BJ (cell line): ENCODE results near the gene METTL17. TPM values are rescaled to one million over a fixed set of nuclear protein-coding genes. Genes with fewer than 3 reads are reported as not detected.

ENCODE experiments used
- CTCF ChIA-PET: fragments of 350-600 bp; formaldehyde crosslinking; extraction: SDS; loops from one replicate; lab custom pipeline; 2021; ENCODE audit warnings: antibody characterized with exemption, inconsistent platforms; lab: Yijun Ruan, JAX
- POLR2A ChIA-PET: fragments of 300-600 bp; sonication (Branson Sonifier 250); formaldehyde crosslinking; extraction: SDS; loops from one replicate; lab custom pipeline; 2021; ENCODE audit warnings: antibody characterized with exemption; lab: Charles Lee
- DNase-seq: peaks from one replicate; pipeline ENCODE4 v3.0.0-alpha.2; 2011; ENCODE audit warnings: low read depth
- H3K27me3 ChIP-seq: 2 replicates; pipeline ENCODE4 v1.6.0; 2011; ENCODE audit warnings: low read length; ENCODE audit not compliant: control insufficient read depth, insufficient read depth
- H3K36me3 ChIP-seq: 2 replicates; pipeline ENCODE4 v1.5.1; 2011; ENCODE audit warnings: low read length; ENCODE audit not compliant: control insufficient read depth, insufficient read depth
- H3K4me3 ChIP-seq: 2 replicates; pipeline ENCODE4 v1.5.1; 2011; ENCODE audit warnings: low read depth, mild to moderate bottlenecking, control low read depth, low read length
- polyA plus RNA-seq: library from polyadenylated mRNA; depleted of rRNA; stranded (reverse); fragments of >200 nt; gene quantifications from 2 replicates; pipeline ENCODE4 v1.2.3, GENCODE V29; 2011
- TF ChIP-seq, protein P1 (sequence below): IDR thresholded peaks from 2 replicates; pipeline ENCODE4 v1.5.1; 2011; ENCODE audit warnings: low read depth, mild to moderate bottlenecking, control low read depth, inconsistent platforms, low read length, moderate library complexity; ENCODE audit not compliant: insufficient read depth

The METTL17 gene
- polyA plus RNA-seq, 1 experiment = 56.2 TPM

DNA sequence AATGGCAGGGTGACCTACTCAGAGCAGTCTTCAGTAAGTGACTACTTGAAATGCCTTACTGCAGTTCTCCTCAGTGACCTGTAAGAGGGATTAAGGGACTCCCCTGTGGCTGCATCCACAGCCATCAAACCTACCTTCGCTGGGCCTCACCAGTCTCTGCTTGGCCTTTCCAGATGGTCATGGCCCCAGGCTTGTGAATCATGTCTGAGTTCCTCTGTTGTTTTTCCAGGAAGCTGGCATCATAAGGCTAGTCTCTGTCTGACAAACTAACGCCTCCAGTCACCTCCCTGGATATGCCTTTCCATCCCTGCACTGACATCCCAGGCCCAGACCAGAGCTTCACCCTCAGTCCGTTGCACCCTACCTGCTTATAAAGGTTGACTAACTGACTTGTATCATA is 20.4 kb upstream of the METTL17 start:
- TF ChIP-seq, protein P1, sequence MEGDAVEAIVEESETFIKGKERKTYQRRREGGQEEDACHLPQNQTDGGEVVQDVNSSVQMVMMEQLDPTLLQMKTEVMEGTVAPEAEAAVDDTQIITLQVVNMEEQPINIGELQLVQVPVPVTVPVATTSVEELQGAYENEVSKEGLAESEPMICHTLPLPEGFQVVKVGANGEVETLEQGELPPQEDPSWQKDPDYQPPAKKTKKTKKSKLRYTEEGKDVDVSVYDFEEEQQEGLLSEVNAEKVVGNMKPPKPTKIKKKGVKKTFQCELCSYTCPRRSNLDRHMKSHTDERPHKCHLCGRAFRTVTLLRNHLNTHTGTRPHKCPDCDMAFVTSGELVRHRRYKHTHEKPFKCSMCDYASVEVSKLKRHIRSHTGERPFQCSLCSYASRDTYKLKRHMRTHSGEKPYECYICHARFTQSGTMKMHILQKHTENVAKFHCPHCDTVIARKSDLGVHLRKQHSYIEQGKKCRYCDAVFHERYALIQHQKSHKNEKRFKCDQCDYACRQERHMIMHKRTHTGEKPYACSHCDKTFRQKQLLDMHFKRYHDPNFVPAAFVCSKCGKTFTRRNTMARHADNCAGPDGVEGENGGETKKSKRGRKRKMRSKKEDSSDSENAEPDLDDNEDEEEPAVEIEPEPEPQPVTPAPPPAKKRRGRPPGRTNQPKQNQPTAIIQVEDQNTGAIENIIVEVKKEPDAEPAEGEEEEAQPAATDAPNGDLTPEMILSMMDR = no peak
- no peak for DNase-seq
- ChIA-PET CTCF (interaction anchor here (4.8 to 5.6 kb wide), 2 partner anchors 9 to 111 kb away, joined by 38 to 53 read pairs; no protein-coding TSS in a partner anchor), POLR2A (no interaction called here)
- no peak overlapping the region for H3K4me3 ChIP-seq
- H3K36me3 ChIP-seq = no peaks in the 10 kb centered on the region
- H3K27me3 ChIP-seq = peaks cover 7% of the 10 kb centered on the region

DNA sequence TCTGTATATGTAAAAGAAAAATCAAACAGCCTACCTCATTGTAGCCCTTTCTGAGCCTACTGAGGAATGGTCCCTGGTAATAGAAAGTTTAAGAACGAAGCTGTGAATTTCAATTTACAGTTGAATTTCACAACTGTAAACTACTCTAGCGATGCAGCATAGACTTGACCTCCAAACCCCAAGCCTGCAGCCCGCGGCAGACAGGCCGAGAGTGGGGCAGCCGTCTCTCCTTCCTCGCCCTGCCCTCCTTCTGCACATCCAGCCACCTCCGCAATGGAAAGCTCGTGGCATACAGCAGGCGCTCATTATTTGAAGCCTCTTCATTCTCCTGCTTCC is 19.2 kb upstream of the METTL17 start:
- ChIA-PET CTCF (interaction anchor here (0.5 to 5.6 kb wide), 45 partner anchors 8 to 363 kb away, joined by 3 to 53 read pairs (median 6); partner anchors contain the start of genes ARHGEF40, RNASE2 and SLC39A2), POLR2A (no interaction called here)
- DNase-seq = no peak
- H3K27me3 ChIP-seq = peaks cover 4% of the 10 kb centered on the region; the same call in 1 of the 2 replicates
- TF ChIP-seq, protein P1 = no peak
- no peaks in the 10 kb centered on the region for H3K36me3 ChIP-seq
- H3K4me3 ChIP-seq = peak overlapping the region; percentile 44

DNA sequence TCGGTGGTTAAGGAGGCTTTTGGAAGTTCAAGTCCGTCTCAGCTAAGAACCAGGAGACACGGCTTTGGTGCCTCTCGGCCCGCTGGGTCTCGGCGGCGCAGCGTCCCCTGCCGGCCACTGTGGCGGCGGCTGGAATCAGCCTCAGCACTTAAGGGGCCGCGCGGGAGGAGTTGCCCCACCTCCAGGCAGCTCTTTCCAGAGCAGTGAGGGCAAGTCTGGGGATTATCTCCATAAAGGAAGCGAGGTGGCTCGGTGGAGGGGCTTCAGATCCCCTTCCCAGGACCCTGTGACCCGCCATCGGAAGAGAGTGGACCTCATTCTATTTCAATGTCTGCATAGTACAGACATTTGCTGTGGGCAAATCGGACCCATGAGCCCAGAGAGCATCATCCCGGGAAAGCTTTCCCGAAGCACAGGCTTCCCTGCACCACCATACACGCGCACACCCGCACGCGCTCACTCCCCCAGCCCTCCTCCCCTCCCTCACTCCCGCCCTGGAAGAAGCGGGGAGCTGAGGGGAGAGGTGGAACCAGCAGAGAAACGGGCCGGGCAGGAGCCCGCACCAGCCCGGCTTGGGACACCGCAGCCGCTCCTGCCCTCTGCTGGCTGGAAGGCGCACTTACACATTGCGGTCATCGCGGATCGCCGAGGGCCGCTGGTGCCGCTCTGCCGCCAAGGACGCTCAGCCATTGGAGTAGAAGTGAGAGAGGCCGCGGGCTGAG is 18.6 kb upstream of the METTL17 start:
- ChIA-PET CTCF (interaction anchor here (0.5 to 5.6 kb wide), 55 partner anchors 8 to 364 kb away, joined by 3 to 53 read pairs (median 5); partner anchors contain the start of genes ARHGEF40, RNASE2 and SLC39A2), POLR2A (interaction anchor here (0.6 kb wide), 1 partner anchor 10 kb away, joined by 4 read pairs; no protein-coding TSS in a partner anchor)
- H3K4me3 ChIP-seq = peak overlapping the region; percentile 44
- no peak for DNase-seq
- TF ChIP-seq, protein P1 = peak; percentile 100
- H3K36me3 ChIP-seq = no peaks in the 10 kb centered on the region
- H3K27me3 ChIP-seq = peaks cover 2% of the 10 kb centered on the region; the same call in 1 of the 2 replicates

DNA sequence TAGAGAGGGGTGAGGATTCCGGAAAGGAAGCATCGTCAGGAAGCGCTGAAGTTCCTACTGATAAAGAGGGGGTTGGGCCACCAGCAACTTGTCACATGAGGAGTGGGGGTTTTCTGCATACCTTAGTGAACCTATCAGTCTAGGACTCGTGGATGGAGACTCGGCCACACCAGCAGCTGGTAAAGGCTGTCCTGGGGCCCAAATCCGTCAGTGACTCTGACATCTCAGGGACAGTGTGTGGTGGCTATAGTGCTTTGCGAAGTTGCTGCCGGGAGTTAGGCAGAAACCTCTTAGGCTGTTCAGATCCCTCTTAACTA is 18.1 kb upstream of the METTL17 start:
- no peak for DNase-seq
- CTCF ChIA-PET = interaction anchor here (0.6 to 5.6 kb wide), 40 partner anchors 8 to 350 kb away, joined by 3 to 53 read pairs (median 6); partner anchors contain the start of genes ARHGEF40, RNASE2 and SLC39A2
- Histone ChIP-seq H3K27me3 (peaks cover 2% of the 10 kb centered on the region; the same call in 1 of the 2 replicates), H3K36me3 (no peaks in the 10 kb centered on the region), H3K4me3 (no peak overlapping the region; the same call in 1 of the 2 replicates)
- POLR2A ChIA-PET = interaction anchor here (0.6 kb wide), 1 partner anchor 10 kb away, joined by 4 read pairs; no protein-coding TSS in a partner anchor
- TF ChIP-seq, protein P1 = no peak

DNA sequence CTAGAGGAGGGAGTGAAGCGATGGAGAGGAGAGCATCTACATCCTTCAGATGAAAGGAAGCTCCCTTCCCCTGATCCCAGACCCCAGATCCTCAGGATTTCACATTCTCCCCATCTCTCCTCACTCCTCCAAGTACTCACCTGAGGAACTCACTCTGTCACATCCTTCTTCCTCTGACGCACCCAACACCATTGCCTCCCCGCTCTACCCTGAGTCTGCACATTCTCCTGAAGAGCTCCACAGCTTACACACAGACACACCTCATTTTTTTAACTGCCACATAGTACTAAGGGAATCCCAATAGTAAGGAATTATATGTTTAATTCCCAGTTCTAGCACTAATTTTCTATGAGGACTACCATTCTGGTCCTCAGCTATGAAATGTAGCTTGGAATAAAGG is 16.3 kb upstream of the METTL17 start:
- TF ChIP-seq, protein P1 = no peak
- no peak for DNase-seq
- Histone ChIP-seq H3K36me3 (no peaks in the 10 kb centered on the region), H3K4me3 (no peak overlapping the region), H3K27me3 (no peaks in the 10 kb centered on the region)
- ChIA-PET POLR2A (no interaction called here), CTCF (interaction anchor here (0.7 to 5.6 kb wide), 9 partner anchors 9 to 131 kb away, joined by 3 to 53 read pairs (median 7); no protein-coding TSS in a partner anchor)
